Measurements from ENCODE around the gene P2RX3.

Gene P2RX3

GRCh38 chr11:57405271-57405860, 67.2 kb downstream of the P2RX3 start:
- TF ChIP-seq CTCF (IDR thresholded peaks at IDR 0.05; ENCODE audit: insufficient read depth, low read depth, low read length, missing control alignments) = no peak
- DNase-seq (ENCODE audit: low read depth) = no peak
- H3K4me3 ChIP-seq (ENCODE audit: low read length) = no peak overlapping the region

- TF ChIP-seq CTCF (IDR thresholded peaks at IDR 0.05; ENCODE audit: insufficient read depth, low read depth, low read length, missing control alignments) = no peak
- no peak for DNase-seq (ENCODE audit: low read depth)
- no peak overlapping the region for H3K4me3 ChIP-seq (ENCODE audit: low read length)
Measured at GRCh38 chr11:57406337-57406904, 68.3 kb downstream of the P2RX3 start.

- DNase-seq (ENCODE audit: low read depth) = no peak
- H3K4me3 ChIP-seq (ENCODE audit: low read length) = no peak overlapping the region
- TF ChIP-seq CTCF (IDR thresholded peaks at IDR 0.05; ENCODE audit: insufficient read depth, low read depth, low read length, missing control alignments) = no peak
Measured at GRCh38 chr11:57407010-57407920, 69.1 kb downstream of the P2RX3 start.

GRCh38 chr11:57407941-57408475, 69.9 kb downstream of the P2RX3 start:
- no peak for TF ChIP-seq CTCF (IDR thresholded peaks at IDR 0.05; ENCODE audit: insufficient read depth, low read depth, low read length, missing control alignments)
- H3K4me3 ChIP-seq (ENCODE audit: low read length) = no peak overlapping the region
- no peak for DNase-seq (ENCODE audit: low read depth)

DNA sequence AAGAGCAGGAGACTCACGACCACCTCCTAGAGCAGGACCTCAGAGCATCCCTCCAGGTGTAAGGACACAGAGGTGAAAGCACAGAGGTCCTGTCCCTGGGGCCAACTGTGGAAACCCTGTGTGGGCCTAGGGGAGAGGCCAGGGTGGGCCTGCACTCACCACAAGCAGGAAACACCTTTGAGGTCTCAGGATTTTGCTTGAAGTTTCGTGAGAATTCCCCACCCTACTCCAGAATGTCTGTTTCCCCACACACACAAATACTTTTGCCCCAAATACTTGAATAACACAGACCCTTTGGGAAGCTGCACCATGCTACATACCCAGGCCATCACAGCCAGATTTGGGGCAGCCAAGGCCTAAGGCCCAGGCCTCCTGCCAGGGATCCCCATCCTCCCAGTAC, 70.6 kb downstream of the P2RX3 start:
- no peak overlapping the region for H3K4me3 ChIP-seq (ENCODE audit: low read length)
- no peak for DNase-seq (ENCODE audit: low read depth)
- TF ChIP-seq CTCF (IDR thresholded peaks at IDR 0.05; ENCODE audit: insufficient read depth, low read depth, low read length, missing control alignments) = no peak

GRCh38 chr11:57409321-57410100, 71.4 kb downstream of the P2RX3 start:
- no peak overlapping the region for H3K4me3 ChIP-seq (ENCODE audit: low read length)
- DNase-seq (ENCODE audit: low read depth) = no peak
- TF ChIP-seq CTCF (IDR thresholded peaks at IDR 0.05; ENCODE audit: insufficient read depth, low read depth, low read length, missing control alignments) = no peak
